Right lobe of liver (tissue), 6 donors: ENCODE results near the gene MYH13. TPM values are rescaled to one million over a fixed set of nuclear protein-coding genes. Genes with fewer than 3 reads are reported as not detected.

Experiments used
- ATAC-seq, 4 donors: fragments of 200-7000 bp; cut with Tn5 transposase; one replicate each; pipeline ENCODE4 v1.9.1; 2020; ENCODE audit warnings: mild to moderate bottlenecking in 4 of 4, moderate library complexity in 4 of 4
- DNase-seq, 3 donors: peaks; one replicate each; pipeline ENCODE4 v3.0.0-alpha.2; 2020
- H3K27ac ChIP-seq, 3 donors: fragments of 200-600 bp; one replicate each; pipeline ENCODE4 v1.8.0; 2022
- H3K27me3 ChIP-seq, 2 donors: fragments of 200-600 bp; one replicate each; pipeline ENCODE4 v1.8.0; 2022
- H3K36me3 ChIP-seq, 4 donors: fragments of 200-600 bp; sonication (generic) in 1 of 4; one replicate each; pipeline versions ENCODE4 v1.5.1 to v1.8.0; 2017 to 2022; ENCODE audit warnings: control low read depth in 1 of 4
- H3K4me1 ChIP-seq, 4 donors: fragments of 200-600 bp; sonication (generic) in 1 of 4; one replicate each; pipeline versions ENCODE4 v1.5.1 to v1.8.0; 2017 to 2022; ENCODE audit warnings: control low read depth in 1 of 4
- H3K4me3 ChIP-seq, 3 donors: fragments of 200-600 bp; one replicate each; pipeline ENCODE4 v1.8.0; 2022
- H3K9me3 ChIP-seq, 4 donors: fragments of 200-600 bp; sonication (generic) in 1 of 4; one replicate each; pipeline versions ENCODE4 v1.5.1 to v1.8.0; 2017 to 2022; ENCODE audit warnings: control low read depth in 1 of 4
- CTCF ChIP-seq, 4 donors: fragments of 200-600 bp in 3 of 4; fragments of 450-650 bp in 1 of 4; IDR thresholded peaks; one replicate each; pipeline versions ENCODE4 v1.5.1 to v1.8.0; 2016 to 2022; ENCODE audit warnings: antibody characterized with exemption in 4 of 4, mild to moderate bottlenecking in 2 of 4
- POLR2A ChIP-seq: fragments of 450-650 bp; IDR thresholded peaks from one replicate; pipeline ENCODE4 v1.6.1; 2017; ENCODE audit warnings: antibody characterized with exemption, mild to moderate bottlenecking
- WGBS: methylation state at CpG from one replicate; pipeline ENCODE4 v1.1.6; 2018; ENCODE audit warnings: low coverage, low lambda C conversion rate; ENCODE audit not compliant: insufficient coverage; ENCODE audit errors: missing lambda C conversion rate; 5-methylcytosine and 5-hydroxymethylcytosine counted together
- intact Hi-C, 2 donors: fragments of 100-400 bp; cut with DNase I; formaldehyde crosslinking; loops; one replicate each; pipeline versions ENCODE4 v1.11.2 to v1.14.1; 2022
- total RNA-seq, 6 experiments: library from RNA; depleted of rRNA in 2 of 6; stranded (reverse); fragments of >200 nt in 2 of 6; fragmentation: NEBNext Ultra II Directional in 3 of 6; extraction: Animal tissue kit (Norgen Biotek cat#: 25700) in 3 of 6; gene quantifications; one replicate each; pipeline versions ENCODE4 v1.1.0 to v1.2.4, GENCODE V29; 2016 to 2023
- donor health status: DM: no; HTN: yes; CAD: no.
- donor health status: DM: no; HTN: no; CAD: no.
- donor health status: DM: no; HTN: no; CAD: no.
- donor health status: DM: no; HTN: yes; CAD: no.
- donor health status: DM: no; HTN: yes; CAD: no.

The MYH13 gene
- total RNA-seq, 6 experiments from 2014 or later, result not detected

GRCh38 chr17:10325031-10325695, 47.6 kb downstream of the MYH13 start:
- no peaks in the 10 kb centered on the region for H3K36me3 ChIP-seq
- no peak for ATAC-seq
- H3K4me3 ChIP-seq, result no peak overlapping the region
- TF ChIP-seq POLR2A (no peak), CTCF (IDR thresholded peaks at IDR 0.05) (no peak)
- DNase-seq, result no peak
- no peaks in the 10 kb centered on the region for H3K27me3 ChIP-seq
- 45% methylated on average over 4 of the region's 4 CpGs for WGBS
- no peaks in the 10 kb centered on the region for H3K9me3 ChIP-seq
- no peaks in the 10 kb centered on the region for H3K4me1 ChIP-seq
- H3K27ac ChIP-seq, result no peak overlapping the region
- intact Hi-C loops, result loop anchor here in 1 of 2 donors (10.0 kb wide), 1 partner anchor 290 kb away; no protein-coding TSS in a partner anchor

GRCh38 chr17:10323812-10324610, 48.8 kb downstream of the MYH13 start:
- TF ChIP-seq CTCF (IDR thresholded peaks at IDR 0.05) (no peak), POLR2A (no peak)
- no peak overlapping the region for H3K4me3 ChIP-seq
- intact Hi-C loops, result loop anchor here in 1 of 2 donors (10.0 kb wide), 1 partner anchor 291 kb away; no protein-coding TSS in a partner anchor
- no peaks in the 10 kb centered on the region for H3K4me1 ChIP-seq
- H3K27ac ChIP-seq, result no peak overlapping the region
- ATAC-seq (no peak), DNase-seq (no peak)
- no peaks in the 10 kb centered on the region for H3K36me3 ChIP-seq
- 64% methylated on average over 11 of the region's 11 CpGs for WGBS
- H3K27me3 ChIP-seq, result no peaks in the 10 kb centered on the region
- H3K9me3 ChIP-seq, result no peaks in the 10 kb centered on the region

- H3K4me3 ChIP-seq, result no peak overlapping the region
- no peaks in the 10 kb centered on the region for H3K36me3 ChIP-seq
- no peak overlapping the region for H3K27ac ChIP-seq
- H3K4me1 ChIP-seq, result no peaks in the 10 kb centered on the region
- DNase-seq, result no peak
- WGBS, result 50% methylated on average over 8 of the region's 9 CpGs
- TF ChIP-seq CTCF (IDR thresholded peaks at IDR 0.05), result no peak
- intact Hi-C loops, result no loop called here
- no peak for ATAC-seq
- H3K9me3 ChIP-seq, result no peaks in the 10 kb centered on the region
- H3K27me3 ChIP-seq, result no peaks in the 10 kb centered on the region
These were observed 54.3 kb downstream of the MYH13 start for GRCh38 chr17:10318535-10318934.

- ATAC-seq (no peak), DNase-seq (no peak)
- Histone ChIP-seq H3K36me3 (no peaks in the 10 kb centered on the region), H3K27me3 (no peaks in the 10 kb centered on the region), H3K27ac (no peak overlapping the region), H3K4me3 (no peak overlapping the region), H3K9me3 (no peaks in the 10 kb centered on the region), H3K4me1 (no peaks in the 10 kb centered on the region)
- TF ChIP-seq CTCF (IDR thresholded peaks at IDR 0.05) (no peak), POLR2A (no peak)
- intact Hi-C loops, result no loop called here
- WGBS, result 88% methylated on average over 3 of the region's 5 CpGs
These were observed 55.3 kb downstream of the MYH13 start for GRCh38 chr17:10317543-10317834.
